ENCODE measurements around the gene ARMC9. TPM values are rescaled to one million over a fixed set of nuclear protein-coding genes. Genes with fewer than 3 reads are reported as not detected.
A peak's percentile ranks its signal among the peaks of the same experiment; 100 is the strongest.

ARMC9 gene
- total and polyA plus RNA-seq, 2 donors from 2014 or later = 7.3 to 18.2 TPM

DNA sequence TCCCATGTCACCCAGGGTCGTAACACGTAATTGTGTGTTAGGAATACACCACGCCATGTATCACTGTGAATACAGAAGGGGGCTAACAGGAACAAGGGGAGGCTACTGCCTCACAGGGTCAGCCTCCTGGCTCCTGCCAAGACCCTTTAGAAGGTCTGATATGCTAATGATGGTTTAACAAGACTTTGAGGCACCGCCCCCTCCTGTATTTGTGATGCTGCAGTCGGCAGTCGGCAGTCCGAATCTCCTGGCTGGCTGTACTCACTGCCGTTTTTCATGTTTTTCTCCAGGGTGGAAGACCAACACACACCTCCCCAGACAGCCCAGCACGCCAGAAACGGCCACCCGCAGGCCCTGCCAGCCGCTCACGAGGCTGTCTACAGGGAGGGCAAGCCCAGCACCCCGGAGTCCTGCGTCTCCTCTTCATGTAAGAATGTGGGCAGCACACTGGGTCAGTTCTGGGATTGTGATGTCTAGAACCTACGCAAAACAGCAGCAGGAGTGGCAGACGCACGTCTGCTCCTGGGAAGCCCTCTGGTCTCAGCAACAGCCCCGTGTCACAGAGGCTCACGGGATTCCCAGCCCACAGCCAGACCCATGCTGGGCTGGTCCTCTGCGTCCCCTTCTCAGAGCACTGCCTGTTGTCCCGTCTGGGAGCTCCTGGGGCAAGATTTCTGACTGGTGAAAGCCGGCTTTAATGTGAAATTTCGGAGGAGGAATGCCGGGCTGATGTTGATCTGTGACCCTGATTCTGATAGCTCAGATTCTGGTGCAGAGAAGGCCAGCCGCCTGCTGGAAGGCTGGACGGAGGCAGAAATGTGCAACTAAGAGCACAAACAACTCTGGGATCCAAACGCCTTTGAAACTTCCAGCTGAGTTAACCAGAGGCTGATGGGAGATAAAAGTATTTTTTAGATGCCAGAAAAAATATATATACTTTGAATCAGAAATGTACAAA is 157.4 kb downstream of the ARMC9 start:
- H3K27me3 ChIP-seq (ENCODE audit: control insufficient read depth, insufficient read depth, low read length) = no peaks in the 10 kb centered on the region
- no peak overlapping the region for H3K27ac ChIP-seq (ENCODE audit: low read depth in 2 of 2, low read length in 2 of 2)
- H3K4me1 ChIP-seq (ENCODE audit: control insufficient read depth in 2 of 3, insufficient read depth in 2 of 3, low read depth in 1 of 3, low read length in 3 of 3) = peaks cover 0 to 2% (median 0%) of the 10 kb centered on the region in 3 donors
- no peaks in the 10 kb centered on the region for H3K9me3 ChIP-seq (ENCODE audit: control insufficient read depth in 2 of 3, insufficient read depth in 1 of 3, low read length in 3 of 3)
- H3K4me3 ChIP-seq (ENCODE audit: low read length in 3 of 3) = no peak overlapping the region
- FAIRE-seq (no peak), DNase-seq (peak in 3 of 5 donors; percentile 47 to 73 (median 69))
- H3K9ac ChIP-seq (ENCODE audit: low read length in 3 of 3) = no peak overlapping the region
- no peaks in the 10 kb centered on the region for H3K36me3 ChIP-seq (ENCODE audit: control insufficient read depth in 2 of 3, insufficient read depth in 3 of 3, low read length in 3 of 3)
- intact Hi-C loops (cut with DNase I) = no loop called here
- TF ChIP-seq, protein P1, sequence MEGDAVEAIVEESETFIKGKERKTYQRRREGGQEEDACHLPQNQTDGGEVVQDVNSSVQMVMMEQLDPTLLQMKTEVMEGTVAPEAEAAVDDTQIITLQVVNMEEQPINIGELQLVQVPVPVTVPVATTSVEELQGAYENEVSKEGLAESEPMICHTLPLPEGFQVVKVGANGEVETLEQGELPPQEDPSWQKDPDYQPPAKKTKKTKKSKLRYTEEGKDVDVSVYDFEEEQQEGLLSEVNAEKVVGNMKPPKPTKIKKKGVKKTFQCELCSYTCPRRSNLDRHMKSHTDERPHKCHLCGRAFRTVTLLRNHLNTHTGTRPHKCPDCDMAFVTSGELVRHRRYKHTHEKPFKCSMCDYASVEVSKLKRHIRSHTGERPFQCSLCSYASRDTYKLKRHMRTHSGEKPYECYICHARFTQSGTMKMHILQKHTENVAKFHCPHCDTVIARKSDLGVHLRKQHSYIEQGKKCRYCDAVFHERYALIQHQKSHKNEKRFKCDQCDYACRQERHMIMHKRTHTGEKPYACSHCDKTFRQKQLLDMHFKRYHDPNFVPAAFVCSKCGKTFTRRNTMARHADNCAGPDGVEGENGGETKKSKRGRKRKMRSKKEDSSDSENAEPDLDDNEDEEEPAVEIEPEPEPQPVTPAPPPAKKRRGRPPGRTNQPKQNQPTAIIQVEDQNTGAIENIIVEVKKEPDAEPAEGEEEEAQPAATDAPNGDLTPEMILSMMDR (IDR thresholded peaks at IDR 0.05; ENCODE audit: borderline replicate concordance, extremely low read depth, insufficient read depth) = no peak

DNA sequence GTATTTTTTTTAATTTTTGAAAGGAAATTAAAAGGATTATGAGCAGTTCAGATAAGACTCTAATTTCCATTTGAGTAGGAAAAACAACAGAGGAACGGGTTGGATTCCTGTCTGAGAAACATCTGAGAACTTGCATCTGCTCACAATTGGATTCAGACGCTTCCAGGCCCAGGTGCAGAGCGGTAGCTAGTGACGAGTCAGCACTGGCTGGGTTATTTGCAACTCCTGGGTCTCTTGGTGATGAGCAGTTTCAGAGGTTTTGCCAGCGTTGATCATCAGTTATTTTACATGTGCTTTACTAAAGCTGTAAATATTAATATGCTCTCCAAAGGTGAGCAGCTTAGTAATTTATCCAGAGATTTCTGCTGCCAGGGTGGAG is 158.0 kb downstream of the ARMC9 start:
- Histone ChIP-seq H3K4me1 (ENCODE audit: control insufficient read depth in 2 of 3, insufficient read depth in 2 of 3, low read depth in 1 of 3, low read length in 3 of 3) (peaks cover 0 to 2% (median 0%) of the 10 kb centered on the region in 3 donors), H3K9ac (ENCODE audit: low read length in 3 of 3) (no peak overlapping the region), H3K27ac (ENCODE audit: low read depth in 2 of 2, low read length in 2 of 2) (no peak overlapping the region), H3K27me3 (ENCODE audit: control insufficient read depth, insufficient read depth, low read length) (no peaks in the 10 kb centered on the region), H3K4me3 (ENCODE audit: low read length in 3 of 3) (no peak overlapping the region), H3K36me3 (ENCODE audit: control insufficient read depth in 2 of 3, insufficient read depth in 3 of 3, low read length in 3 of 3) (no peaks in the 10 kb centered on the region), H3K9me3 (ENCODE audit: control insufficient read depth in 2 of 3, insufficient read depth in 1 of 3, low read length in 3 of 3) (no peaks in the 10 kb centered on the region)
- peak in 1 of 5 donors; percentile 62 for DNase-seq
- TF ChIP-seq, protein P1 (IDR thresholded peaks at IDR 0.05; ENCODE audit: borderline replicate concordance, extremely low read depth, insufficient read depth) = no peak
- no peak for FAIRE-seq
- intact Hi-C loops (cut with DNase I) = no loop called here

DNA sequence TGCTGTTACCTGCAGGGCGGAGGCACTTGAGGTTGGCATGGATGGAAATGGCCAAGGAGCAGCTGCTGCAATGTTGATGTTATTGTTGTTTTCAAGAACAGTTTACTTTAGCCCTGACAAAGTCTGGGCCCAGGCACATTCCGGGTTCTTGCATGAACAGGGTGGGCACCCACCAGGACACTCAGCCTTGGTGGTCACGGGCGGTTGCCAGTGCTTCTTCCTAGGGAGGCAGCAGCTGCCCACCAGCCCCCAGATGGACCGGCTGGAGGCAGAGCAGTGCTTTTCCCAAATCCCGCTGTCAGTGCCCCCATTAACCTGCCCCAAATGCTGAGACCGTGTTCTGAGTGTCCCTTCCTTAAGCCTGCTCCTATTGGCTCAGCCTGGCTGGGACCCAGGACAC is 158.6 kb downstream of the ARMC9 start:
- intact Hi-C loops (cut with DNase I) = no loop called here
- no peak overlapping the region for H3K9ac ChIP-seq (ENCODE audit: low read length in 3 of 3)
- TF ChIP-seq, protein P1 (IDR thresholded peaks at IDR 0.05; ENCODE audit: borderline replicate concordance, extremely low read depth, insufficient read depth) = no peak
- FAIRE-seq = no peak
- H3K27me3 ChIP-seq (ENCODE audit: control insufficient read depth, insufficient read depth, low read length) = no peaks in the 10 kb centered on the region
- H3K9me3 ChIP-seq (ENCODE audit: control insufficient read depth in 2 of 3, insufficient read depth in 1 of 3, low read length in 3 of 3) = no peaks in the 10 kb centered on the region
- peak in 1 of 5 donors; percentile 65 for DNase-seq
- no peak overlapping the region for H3K4me3 ChIP-seq (ENCODE audit: low read length in 3 of 3)
- H3K27ac ChIP-seq (ENCODE audit: low read depth in 2 of 2, low read length in 2 of 2) = no peak overlapping the region
- no peaks in the 10 kb centered on the region for H3K36me3 ChIP-seq (ENCODE audit: control insufficient read depth in 2 of 3, insufficient read depth in 3 of 3, low read length in 3 of 3)
- peaks cover 0 to 2% (median 0%) of the 10 kb centered on the region in 3 donors for H3K4me1 ChIP-seq (ENCODE audit: control insufficient read depth in 2 of 3, insufficient read depth in 2 of 3, low read depth in 1 of 3, low read length in 3 of 3)
